CD4-positive, alpha-beta T cell treated with Interferon alpha-2 for 1 hour (primary cell): ENCODE measurements around the gene LYSMD1.

Source experiments
- DNase-seq, 2 donors: peaks; one replicate each; pipeline ENCODE4 v3.0.0-alpha.2; 2020 to 2022

LYSMD1 gene

DNA sequence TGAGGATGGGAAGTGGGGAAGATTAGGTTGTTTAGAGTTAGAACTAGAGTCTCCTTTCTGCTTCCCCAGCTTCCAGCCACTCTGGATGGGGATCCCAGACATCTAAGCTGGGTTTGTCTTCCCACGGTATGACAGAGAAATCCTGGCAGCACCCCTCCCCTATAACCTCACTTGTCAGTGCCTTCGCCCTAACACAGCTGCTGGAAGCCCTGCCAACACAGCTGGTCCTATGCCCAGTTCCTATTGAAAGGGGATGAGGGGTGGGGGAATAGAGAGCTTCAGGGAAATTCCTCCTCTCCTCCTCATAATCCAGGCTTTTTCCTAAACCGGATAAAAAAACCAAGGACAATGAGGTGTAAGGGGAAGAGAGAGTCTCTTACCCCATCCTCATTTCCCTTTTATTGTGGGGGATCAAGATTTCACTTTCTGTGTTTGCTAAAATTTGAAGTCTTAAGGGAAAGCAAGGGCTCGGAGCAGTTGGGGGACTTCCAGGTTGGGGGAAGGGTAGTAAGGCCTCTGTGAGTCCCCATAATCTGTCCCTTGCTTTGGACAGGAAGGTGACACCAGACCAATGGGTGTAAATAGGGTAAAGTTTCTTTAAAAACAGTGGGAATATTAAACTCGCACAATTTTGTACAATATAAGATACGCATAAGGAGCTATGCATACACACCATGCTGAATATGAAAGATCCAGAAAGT lies 9.5 kb upstream of the LYSMD1 start:
- no peak for DNase-seq

DNA sequence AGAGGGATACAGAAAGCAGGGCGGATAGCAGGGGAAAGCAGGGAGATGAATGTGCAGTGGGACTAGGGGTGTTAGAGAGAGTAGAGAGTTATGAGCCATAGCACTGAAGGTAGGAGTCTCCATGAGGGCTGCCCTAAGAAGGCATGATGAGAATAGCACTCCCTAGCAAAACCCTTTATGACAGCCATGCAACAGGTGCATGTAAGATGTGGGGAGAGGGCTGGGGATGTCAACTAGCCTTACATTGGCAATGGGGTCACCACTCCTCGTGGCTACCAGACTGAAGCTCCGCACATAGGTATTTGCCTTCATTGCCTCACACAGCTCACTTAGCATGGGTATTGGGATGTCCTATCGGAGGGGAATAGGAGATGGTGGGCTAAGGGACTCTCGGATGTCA lies 5.5 kb upstream of the LYSMD1 start:
- no peak for DNase-seq

DNA sequence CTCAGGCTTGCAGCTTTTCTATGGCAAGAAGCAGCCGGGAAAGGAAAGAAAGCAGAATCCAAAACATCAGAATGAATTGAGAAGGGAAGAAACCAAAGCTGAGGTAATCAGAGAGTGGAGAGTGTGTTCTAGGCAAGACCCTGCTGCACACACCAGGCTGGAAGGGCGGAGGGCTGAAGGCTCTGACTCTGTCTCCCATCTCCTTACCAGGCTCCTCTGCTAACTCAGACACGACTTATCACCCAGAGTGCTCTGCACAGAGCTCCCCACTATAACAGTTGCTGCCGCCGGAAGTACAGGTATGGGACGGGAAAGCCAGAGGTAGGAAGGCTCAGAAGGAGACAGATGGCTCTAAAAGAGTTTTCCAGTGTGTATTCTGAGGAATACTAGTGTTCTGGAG lies 1.4 kb upstream of the LYSMD1 start:
- DNase-seq: no peak

DNA sequence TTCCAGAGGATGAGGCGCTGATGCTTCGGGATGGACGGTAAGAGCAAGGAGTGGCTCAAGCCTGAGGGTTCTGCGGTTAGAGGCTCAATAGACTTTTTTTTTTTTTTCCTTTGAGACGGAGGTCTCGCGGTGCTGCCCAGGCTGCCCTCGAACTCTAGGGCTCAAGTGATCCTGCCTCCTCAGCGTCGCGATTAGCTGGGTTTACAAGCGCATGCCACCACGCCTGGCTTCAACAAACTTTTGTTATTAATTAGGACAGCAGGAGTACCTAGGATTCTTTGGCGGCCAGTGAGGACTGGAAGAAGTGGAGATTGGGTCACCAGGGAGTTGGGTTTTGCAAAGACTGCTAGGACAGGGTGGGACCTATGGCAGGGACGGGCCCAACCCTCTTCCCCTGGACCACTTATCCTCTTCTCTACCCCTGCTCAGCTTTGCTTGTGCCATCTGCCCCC lies 829 bp upstream of the LYSMD1 start:
- no peak for DNase-seq

DNA sequence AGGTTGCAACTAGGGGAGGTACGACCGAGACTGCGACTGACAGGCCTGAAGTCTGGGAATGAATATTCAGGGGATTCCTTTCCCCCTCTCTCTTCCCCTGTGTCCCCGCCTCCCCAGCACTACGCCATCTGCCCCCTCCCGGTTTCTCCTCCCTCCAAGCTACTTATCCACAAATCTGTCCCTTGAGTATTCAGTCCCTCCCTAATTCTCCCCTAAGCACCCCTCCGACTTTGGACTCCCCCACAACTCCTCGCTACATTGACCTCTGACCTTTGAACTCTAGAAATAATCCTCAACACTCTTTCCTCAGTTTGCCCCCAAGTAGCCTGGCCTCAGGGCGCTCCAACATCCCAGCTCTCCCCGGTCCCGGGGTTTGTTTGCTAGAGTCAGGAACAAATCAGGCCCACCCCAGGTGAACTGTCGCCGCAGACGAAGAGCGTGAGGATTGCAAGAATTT lies 393 bp downstream of the LYSMD1 start:
- no peak for DNase-seq

DNA sequence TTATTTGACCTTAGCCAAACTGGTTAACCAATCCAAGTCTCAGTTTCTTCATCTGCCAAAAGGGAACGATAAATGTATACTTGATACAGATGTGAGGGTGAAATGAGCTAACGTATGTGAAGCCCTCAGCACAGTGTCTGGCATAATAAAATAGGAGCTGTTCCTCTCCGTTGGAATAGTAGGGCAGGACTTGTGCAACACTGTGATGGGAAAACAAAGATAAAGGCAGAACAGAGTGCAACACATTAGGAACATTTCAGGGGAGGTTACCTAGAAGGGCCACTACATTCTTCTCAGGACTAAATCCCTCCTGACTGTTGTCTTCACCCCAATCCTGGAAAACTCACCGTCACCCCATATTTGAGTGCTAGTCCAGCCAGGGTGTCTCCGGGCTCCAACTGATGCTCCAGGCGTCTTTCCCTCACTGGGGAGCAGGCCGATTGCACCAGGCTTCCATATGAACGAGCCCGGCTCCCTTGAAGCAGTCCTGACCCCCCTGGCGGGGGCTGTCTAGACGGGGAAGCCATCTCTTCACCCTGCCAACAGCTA lies 896 bp downstream of the LYSMD1 start:
- DNase-seq: no peak

DNA sequence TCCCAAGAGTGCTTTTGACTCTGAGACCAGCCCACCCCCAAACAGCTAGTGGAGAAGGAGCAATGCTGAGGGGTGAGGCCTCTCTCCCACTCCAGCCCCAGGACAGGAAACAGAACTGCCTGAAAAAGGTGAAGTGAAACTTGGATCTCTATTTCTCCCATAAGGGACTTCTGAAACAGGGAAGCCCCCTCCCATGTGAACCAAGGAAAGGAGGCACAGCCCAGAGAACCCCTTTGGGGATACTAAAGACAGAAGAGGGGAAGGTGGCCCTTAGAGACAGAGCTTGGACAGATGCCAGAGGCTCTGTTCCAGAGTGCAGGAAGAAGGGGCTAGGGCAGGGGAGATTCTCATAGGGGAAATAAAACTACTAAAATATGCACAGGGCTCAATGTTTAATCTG lies 6.3 kb downstream of the LYSMD1 start:
- DNase-seq: no peak

DNA sequence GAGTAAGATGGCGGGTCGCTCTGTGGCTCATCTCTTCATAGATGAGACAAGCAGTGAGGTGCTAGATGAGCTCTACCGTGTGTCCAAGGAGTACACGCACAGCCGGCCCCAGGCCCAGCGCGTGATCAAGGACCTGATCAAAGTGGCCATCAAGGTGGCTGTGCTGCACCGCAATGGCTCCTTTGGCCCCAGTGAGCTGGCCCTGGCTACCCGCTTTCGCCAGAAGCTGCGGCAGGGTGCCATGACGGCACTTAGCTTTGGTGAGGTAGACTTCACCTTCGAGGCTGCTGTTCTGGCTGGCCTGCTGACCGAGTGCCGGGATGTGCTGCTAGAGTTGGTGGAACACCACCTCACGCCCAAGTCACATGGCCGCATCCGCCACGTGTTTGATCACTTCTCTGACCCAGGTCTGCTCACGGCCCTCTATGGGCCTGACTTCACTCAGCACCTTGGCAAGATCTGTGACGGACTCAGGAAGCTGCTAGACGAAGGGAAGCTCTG lies 6.9 kb downstream of the LYSMD1 start:
- DNase-seq: no peak

DNA sequence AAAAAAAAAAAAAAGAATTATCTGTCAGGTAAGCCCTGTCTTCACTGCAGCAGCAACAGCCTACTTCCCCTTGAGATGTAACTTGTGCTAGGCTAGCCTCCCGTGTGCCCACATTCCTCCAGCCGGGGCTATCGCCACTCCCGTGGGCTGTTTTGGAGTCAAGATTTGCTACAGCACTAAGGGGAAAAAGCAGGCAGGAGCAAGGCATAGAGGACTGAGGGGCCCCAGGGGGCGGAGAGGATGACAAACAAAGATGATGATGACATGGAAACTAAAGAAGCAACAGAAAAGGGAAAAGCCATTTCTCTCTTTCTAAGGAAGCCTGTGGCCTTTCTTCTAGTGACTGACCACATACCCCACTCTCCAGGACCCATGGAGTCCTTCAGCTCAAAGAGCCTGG lies 7.4 kb downstream of the LYSMD1 start:
- no peak for DNase-seq

DNA sequence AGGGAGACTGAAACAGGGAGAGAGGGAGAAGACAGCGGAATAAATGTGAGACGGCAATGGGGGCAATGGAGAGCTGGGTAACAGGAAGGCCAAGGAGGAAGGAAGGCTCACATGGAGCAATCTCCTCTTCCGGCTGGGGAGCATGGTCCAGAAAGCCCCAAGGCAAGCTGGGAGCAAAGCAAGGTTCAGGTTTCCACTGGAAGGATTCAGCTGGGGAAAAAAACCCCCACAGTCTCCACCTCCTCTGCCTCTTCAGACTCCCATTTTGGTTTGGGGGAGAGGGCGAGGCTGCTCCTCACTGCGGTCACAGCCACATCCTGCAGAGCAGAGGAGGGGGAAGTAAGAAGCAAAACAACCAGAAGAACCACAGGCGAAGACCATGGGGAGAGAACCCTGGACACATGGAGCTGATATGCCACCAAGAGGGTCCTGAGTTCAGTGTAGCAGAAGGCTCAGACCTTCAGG lies 8.6 kb downstream of the LYSMD1 start:
- DNase-seq: peak; percentile 54 to 72

DNA sequence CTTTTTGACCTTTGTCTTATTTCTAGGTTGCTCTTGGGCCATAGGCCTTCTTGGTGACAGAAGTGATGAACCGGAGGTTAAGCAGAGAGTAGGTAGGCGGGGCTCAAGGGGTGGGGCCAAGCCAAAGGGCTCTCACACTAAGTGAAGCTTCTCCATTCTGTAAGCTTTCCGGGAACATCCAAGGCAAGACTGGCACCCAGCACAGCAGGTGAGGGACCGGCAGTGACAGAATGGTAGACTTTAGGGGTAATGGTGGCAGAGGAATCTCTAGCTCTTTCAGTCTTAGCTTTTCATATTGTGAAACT lies 9.2 kb downstream of the LYSMD1 start, which contains the start of gene TNFAIP8L2:
TNFAIP8L2 (plus strand) TSS at position 135 of the 305 bp plus-strand sequence. CDS start 2,049 bp downstream, outside the sequence.
- DNase-seq: peak; percentile 79 to 82

DNA sequence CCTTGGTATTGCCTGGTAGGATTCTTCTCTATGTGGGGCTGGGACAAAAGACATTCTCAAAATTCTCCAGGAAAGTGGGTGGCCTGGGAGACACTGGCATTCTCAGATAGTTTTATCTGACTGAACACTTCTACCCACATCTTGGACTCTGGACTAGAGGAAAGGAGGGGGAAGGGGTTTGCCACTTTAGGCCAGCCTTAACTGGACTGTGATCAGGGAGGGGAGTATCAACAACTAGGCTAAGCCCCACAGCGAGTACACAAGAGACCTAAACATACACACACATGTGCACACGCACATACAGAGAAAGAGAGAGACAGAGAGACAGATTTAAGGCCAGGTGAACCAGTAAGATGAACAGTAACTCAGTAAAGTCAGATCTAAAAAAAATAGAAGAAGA lies 18.0 kb downstream of the LYSMD1 start:
- no peak for DNase-seq

DNA sequence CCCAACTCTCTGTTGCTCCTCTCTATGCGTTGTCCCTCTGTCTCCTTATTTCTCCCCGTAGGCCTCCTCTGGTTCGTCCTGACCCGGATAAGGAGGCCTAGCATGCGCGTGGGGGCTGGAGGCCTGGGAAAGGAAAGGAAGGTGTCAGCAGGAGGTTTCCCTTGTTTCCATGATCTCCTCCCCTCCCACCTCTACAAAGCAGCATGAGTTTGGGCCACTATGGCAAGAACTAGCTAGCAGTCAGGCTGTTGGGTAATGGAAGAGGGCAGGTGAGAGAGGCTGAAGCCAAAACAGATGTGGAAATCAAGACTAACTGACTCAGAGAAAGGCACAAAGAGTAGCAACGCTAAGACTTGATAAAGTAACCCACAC lies 18.6 kb downstream of the LYSMD1 start:
- no peak for DNase-seq

DNA sequence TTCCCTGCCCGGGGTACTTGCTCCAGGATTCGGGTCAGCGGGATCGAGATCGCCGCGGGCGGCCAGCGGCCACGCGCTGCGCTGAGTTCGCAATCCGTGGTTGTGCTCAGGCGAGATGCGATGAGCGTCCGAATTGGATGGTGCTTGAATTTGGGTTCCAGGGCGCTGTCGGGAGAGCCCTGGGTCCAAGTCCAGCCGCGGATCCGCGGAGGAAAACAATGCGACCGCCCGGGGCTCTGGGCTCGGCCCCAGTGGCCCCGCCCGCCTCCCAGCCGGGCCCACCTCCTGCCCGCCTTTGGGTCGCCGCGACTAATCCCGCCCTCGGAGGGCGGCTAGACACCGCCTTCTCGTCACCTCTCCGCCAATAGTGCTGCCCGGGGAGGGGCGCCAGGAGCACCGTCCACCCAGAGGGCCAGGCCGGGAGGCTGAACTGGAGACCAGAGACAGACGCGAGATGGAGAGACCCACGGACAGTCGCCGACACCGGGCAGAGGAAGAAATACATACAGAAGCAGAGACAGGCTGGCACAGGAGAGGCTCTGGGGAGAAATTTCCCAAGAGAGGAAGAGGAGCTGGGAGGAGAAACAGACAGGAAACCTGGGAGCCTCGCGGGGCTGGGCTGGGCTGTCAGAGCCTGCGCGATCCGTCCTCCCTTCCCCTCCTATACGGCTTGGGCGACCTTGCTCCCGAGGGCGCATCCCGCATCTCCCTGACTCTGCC lies 19.1 kb downstream of the LYSMD1 start, which contains the start of gene SEMA6C:
SEMA6C (minus strand) TSS at position 220 of the 720 bp plus-strand sequence. CDS start 4,010 bp downstream, outside the sequence.
- peak; percentile 84 to 89 for DNase-seq

DNA sequence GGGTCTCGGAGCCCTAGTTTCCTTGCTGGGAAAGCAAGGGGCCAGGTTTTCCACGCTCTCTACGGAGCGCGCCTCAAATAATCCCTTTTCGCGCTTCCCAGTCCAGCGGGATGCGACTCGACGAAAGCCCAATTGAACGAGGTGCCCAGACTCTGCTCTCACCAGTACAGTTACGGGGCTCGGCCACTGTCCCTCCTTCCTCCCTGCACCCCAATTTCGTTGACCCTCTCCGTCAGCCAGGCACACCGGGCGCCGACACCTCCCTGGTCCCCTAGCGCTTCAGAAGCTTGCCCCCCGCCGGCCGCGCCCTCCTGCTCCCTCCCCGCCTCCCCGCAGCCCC lies 19.7 kb downstream of the LYSMD1 start:
- DNase-seq: no peak

DNA sequence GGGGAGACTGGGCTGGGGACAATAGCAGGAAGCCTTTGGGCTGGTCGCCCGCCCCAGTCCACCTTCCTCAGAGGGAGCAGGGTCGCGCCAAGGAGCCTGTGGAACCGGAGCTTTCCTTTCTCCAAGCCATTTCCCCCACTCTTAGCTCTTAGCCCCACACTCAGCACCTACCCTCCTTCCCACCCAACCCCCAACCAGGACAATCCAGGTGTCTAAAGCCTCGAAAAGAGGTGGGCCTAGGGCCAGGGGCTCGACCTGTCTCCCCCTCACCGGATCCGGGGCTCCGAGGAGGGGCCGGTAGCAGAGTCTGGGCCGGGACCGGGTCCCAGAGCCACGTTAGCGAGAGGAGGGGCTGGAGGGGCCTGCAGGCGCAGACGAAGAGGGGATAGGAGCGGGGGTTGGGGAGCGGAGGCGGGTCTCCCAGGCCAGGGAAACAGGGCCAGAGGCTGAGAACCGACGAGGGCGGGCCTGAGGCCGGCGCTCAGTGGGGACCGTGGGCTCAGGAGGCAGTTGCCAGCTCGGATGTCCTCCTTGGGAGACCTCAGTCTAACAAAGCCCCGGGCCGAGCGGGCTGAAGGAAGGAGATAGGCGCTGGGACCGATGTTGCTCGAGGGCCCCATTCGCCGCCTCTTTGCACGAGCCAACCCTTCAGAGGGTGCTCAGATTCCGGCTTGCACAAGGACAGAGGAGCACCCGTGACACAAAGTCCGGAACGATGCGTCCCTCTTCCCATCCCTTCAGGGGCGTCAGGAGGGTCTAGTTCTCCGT lies 20.2 kb downstream of the LYSMD1 start:
- no peak for DNase-seq

DNA sequence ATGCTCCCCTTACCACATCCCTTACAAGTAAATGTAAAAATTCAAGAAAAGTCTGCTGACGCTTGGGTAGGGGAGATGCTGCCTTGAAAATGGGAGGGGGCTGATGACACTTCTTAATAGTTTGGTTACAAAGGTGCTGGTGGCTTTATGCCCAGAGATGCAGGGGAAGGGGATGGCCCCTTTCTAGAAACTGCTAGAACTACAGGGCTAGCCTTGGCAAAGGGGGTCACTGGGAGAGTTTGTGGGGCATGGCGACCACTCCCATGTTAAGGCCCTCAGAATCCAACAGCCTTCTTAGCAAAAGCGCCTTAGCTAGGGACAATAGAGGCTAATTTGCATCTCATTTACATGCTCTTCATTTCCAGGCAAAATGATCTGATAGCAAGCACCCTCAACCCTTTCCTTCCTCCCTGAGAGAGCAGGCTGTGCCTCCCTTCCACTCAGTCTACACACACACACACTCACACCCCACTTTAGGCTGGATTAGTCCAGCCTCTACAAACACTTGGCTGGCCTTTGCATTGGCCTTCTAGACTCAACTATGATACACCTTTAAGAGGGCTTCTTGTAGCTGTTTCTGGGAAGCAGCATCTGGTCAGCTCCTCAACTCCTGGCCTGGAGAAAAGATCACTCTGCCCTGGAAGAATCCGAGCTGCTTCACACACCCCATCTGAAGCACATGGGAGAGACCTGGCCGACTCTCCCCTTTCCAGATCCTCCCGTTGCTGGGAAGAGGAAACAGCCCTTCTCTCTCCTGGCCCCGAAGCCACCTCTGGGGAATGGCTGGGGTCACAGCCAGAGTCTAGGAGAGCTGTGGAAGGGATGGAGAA lies 21.0 kb downstream of the LYSMD1 start:
- DNase-seq: no peak

DNA sequence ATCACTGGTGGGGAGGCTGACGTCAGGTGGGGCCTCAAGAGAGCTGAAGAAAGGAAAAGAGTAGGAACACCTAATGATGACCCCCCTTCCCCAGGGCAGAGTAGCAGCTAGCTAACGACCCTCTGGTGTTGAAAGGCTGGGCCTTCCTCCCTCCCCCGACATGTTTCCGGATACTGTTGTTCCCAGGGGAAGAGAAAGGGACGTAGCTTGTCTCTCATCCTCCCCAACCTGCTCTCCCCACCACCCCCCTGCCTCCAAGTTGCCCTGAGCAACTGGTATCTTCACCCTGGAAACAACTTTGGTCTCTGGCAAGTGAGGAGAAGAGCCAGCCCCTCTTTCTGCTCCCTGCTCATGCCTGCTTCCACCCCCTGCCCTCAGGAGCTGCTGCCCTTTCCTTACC lies 21.7 kb downstream of the LYSMD1 start:
- DNase-seq: no peak

DNA sequence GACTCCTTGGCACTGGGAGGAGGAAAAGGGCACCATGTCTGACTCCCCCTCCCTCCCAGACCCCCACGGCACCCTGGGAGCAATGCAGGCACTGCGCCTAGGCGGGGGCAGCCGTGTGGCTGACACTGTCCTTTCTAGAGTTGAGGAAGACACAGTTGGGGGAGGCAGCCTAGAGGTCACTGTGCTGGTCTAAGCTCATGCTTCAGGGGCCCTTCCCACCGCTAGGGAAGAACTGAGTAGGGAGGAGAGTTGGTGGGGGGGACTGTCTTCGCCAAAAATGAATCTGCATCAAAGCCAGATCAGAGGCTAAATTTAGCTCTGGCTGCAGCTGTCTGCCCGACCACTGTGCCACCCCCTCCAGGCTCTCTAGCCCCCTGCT lies 22.7 kb downstream of the LYSMD1 start:
- no peak for DNase-seq

DNA sequence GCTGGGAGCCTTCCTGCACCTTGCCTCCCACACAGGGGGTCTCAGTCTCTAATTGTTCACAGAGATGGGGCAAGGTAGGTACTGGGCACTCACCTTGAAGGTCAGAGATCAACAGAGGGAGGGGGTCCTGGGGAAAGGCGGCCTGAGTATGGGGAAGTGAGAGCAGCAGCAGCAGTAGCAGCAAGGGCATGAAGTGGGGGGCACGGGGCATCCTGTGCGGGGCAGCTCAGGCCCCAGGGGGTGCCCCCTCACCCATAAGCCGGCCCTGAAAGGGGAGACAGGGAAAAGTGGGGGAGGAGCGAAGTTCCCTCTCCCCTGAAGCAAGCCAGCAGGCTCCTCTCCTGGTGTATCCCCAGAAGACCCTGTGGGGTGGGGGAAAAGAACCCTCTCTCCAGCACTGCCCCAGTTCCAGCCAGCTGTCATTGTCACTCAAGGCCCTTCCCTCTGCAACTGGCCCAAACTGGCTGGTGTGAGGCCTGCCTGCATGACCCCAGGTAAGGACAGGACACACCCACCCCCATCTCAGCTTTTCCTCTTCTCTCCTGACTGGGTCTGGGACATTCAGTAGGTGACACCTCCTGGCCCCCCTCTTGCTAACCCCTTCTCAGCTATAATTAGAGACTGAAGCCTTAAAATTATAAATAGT lies 23.2 kb downstream of the LYSMD1 start:
- DNase-seq: no peak

DNA sequence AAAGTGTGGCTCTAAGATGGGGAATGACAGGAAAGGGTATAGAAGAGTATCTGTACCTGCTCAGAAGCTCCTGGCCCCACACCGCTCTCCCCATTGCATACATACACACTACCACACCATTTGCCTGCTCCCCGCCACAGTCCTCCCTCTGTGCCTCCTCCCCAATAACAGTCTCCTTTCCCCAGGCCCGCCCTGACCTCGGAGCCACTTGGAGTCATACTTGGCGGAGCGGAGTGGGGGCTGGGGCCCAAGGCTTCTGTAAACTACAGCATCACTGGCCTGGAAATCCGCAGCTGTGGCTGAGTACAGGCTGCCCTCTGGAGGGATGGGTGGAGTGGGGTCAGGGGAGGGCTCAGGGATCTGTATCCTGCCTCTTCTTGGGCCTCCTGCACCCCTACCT lies 27.9 kb downstream of the LYSMD1 start:
- no peak for DNase-seq
